Body of pancreas (tissue), 4 donors: Measurements from ENCODE around the gene RCCD1.

Experiments used
- POLR2A ChIP-seq, 3 donors: fragments of 450-650 bp; IDR thresholded peaks; one replicate each; pipeline ENCODE4 v1.6.1; 2016; ENCODE audit warnings: antibody characterized with exemption in 3 of 3, mild to moderate bottlenecking in 2 of 3
- TF ChIP-seq, protein P1 (sequence below), 7 experiments: fragments of 450-650 bp in 4 of 7; fragments of 200-600 bp in 3 of 7; sonication (generic) in 3 of 7; IDR thresholded peaks; one replicate each; pipeline ENCODE4 v1.5.1; 2016 to 2019; ENCODE audit warnings: antibody characterized with exemption in 7 of 7

DNA sequence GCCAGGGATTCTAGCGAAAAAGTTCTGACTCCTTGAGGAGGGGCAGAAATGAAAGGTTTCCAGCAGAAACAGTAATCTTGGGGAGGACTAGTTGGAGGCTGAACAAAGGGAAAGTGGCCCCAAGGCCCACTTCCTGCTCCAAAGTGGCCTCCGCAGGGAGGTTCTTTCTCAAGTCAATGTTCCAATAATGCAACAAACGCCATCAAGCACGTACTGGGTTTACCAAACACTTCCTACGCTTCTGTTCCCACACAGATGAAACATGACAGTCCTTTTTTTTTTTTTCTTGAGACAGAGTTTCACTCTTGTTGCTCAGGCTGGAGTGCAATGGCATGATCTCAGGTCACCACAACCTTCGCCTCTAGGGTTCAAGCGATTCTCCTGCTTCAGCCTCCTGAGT, 9.6 kb upstream of the RCCD1 start:
- TF ChIP-seq, protein P1, sequence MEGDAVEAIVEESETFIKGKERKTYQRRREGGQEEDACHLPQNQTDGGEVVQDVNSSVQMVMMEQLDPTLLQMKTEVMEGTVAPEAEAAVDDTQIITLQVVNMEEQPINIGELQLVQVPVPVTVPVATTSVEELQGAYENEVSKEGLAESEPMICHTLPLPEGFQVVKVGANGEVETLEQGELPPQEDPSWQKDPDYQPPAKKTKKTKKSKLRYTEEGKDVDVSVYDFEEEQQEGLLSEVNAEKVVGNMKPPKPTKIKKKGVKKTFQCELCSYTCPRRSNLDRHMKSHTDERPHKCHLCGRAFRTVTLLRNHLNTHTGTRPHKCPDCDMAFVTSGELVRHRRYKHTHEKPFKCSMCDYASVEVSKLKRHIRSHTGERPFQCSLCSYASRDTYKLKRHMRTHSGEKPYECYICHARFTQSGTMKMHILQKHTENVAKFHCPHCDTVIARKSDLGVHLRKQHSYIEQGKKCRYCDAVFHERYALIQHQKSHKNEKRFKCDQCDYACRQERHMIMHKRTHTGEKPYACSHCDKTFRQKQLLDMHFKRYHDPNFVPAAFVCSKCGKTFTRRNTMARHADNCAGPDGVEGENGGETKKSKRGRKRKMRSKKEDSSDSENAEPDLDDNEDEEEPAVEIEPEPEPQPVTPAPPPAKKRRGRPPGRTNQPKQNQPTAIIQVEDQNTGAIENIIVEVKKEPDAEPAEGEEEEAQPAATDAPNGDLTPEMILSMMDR (IDR thresholded peaks at IDR 0.05), result no peak
- TF ChIP-seq POLR2A (IDR thresholded peaks at IDR 0.05), result no peak
